Spleen (tissue), 11 donors: ENCODE results near the gene PAPOLB. TPM values are rescaled to one million over a fixed set of nuclear protein-coding genes. Genes with fewer than 3 reads are reported as not detected.
A peak's percentile ranks its signal among the peaks of the same experiment; 100 is the strongest.

Experiments
- DNase-seq: peaks from one replicate; pipeline ENCODE4 v3.0.0-alpha.2; 2020
- H3K27ac ChIP-seq, 8 donors: fragments of 200-600 bp; sonication (generic) in 7 of 8; 1 replicate in 4 of 8; 2 replicates in 4 of 8; pipeline versions ENCODE4 v1.5.0 to v1.8.0; 2016 to 2021; ENCODE audit warnings: inconsistent platforms in 4 of 8, mild to moderate bottlenecking in 4 of 8, moderate library complexity in 1 of 8
- H3K27me3 ChIP-seq, 7 donors: fragments of 200-600 bp; sonication (generic) in 6 of 7; replicated peaks in 1 of 7; 1 replicate in 4 of 7; 2 replicates in 3 of 7; pipeline versions ENCODE4 v1.5.0 to v1.8.0; 2016 to 2021; ENCODE audit warnings: inconsistent platforms in 3 of 7, mild to moderate bottlenecking in 1 of 7
- H3K36me3 ChIP-seq, 6 donors: fragments of 200-600 bp; sonication (generic) in 5 of 6; 1 replicate in 4 of 6; 2 replicates in 2 of 6; pipeline versions ENCODE4 v1.5.0 to v1.8.0; 2016 to 2021; ENCODE audit warnings: inconsistent platforms in 2 of 6
- H3K4me1 ChIP-seq, 6 donors: fragments of 200-600 bp; sonication (generic) in 5 of 6; 1 replicate in 3 of 6; 2 replicates in 3 of 6; pipeline versions ENCODE4 v1.5.0 to v1.8.0; 2016 to 2021; ENCODE audit warnings: inconsistent platforms in 3 of 6
- H3K4me3 ChIP-seq, 8 donors: fragments of 200-600 bp; sonication (generic) in 7 of 8; 1 replicate in 4 of 8; 2 replicates in 4 of 8; pipeline versions ENCODE4 v1.5.0 to v1.8.0; 2016 to 2021; ENCODE audit warnings: inconsistent platforms in 4 of 8, mild to moderate bottlenecking in 4 of 8, moderate library complexity in 2 of 8
- H3K9me3 ChIP-seq, 8 donors: fragments of 200-600 bp; sonication (generic) in 7 of 8; 1 replicate in 4 of 8; 2 replicates in 4 of 8; pipeline versions ENCODE4 v1.5.0 to v1.8.0; 2016 to 2021; ENCODE audit warnings: inconsistent platforms in 4 of 8
- CTCF ChIP-seq, 11 experiments: fragments of 200-600 bp in 7 of 11; fragments of 450-650 bp in 4 of 11; sonication (generic) in 4 of 11; IDR thresholded peaks in 8 of 11; conservative IDR thresholded peaks in 3 of 11; 1 replicate in 7 of 11; 2 replicates in 4 of 11; pipeline versions ENCODE4 v1.4.0 to v1.8.0; 2016 to 2021; ENCODE audit warnings: antibody characterized with exemption in 11 of 11, inconsistent platforms in 4 of 11, mild to moderate bottlenecking in 1 of 11
- POLR2A ChIP-seq, 3 donors: fragments of 450-650 bp; IDR thresholded peaks; one replicate each; pipeline ENCODE4 v1.5.1; 2017; ENCODE audit warnings: antibody characterized with exemption in 3 of 3, mild to moderate bottlenecking in 1 of 3
- POLR2AphosphoS5 ChIP-seq, 3 donors: sonication (generic); formaldehyde crosslinking; IDR thresholded peaks; one replicate each; pipeline ENCODE4 v1.5.1; 2017; ENCODE audit warnings: antibody characterized with exemption in 3 of 3
- WGBS, 5 donors: extraction: QIAGEN DNeasy Blood & Tissue Kit in 3 of 5; methylation state at CpG; one replicate each; pipeline versions ENCODE4 v1.1.5 to v1.1.7; 2013 to 2018; 5-methylcytosine and 5-hydroxymethylcytosine counted together
- intact Hi-C: fragments of 100-400 bp; cut with DNase I; formaldehyde crosslinking; loops from one replicate; pipeline ENCODE4 v1.15.0; 2023; ENCODE audit warnings: low total_unique reads
- polyA plus RNA-seq, 3 donors: library from polyadenylated mRNA; stranded (reverse); fragments of 200-250 nt; gene quantifications; one replicate each; pipeline ENCODE4 v1.2.1, GENCODE V29; 2013
- total RNA-seq, 7 donors: library from RNA; depleted of rRNA in 3 of 7; stranded (reverse); fragments of >200 nt in 3 of 7; fragmentation: NEBNext Ultra II Directional in 4 of 7; extraction: Animal tissue kit (Norgen Biotek cat#: 25700) in 4 of 7; gene quantifications; one replicate each; pipeline versions ENCODE4 v1.1.0 to v1.2.1, GENCODE V29; 2016 to 2021
- donor health status: healthy with polysubstance abuse.
- donor health status: DM: no; HTN: no; CAD: no; lungs with moderate emphysema.
- donor health status: DM: no; HTN: no; CAD: no.
- donor health status: Bipolar disorder and iron deficiency.
- donor health status: healthy.
- donor health status: DM: no; HTN: no; CAD: no.
- donor health status: DM: yes; HTN: yes; CAD: no.

The PAPOLB gene
- total and polyA plus RNA-seq, 10 donors, result 0.15 to 0.34 (median 0.26) TPM; not detected in 7

- peaks cover 0 to under 1% (median 0%) of the 10 kb centered on the region in 7 donors for H3K27me3 ChIP-seq
- no peaks in the 10 kb centered on the region for H3K36me3 ChIP-seq
- DNase-seq, result no peak
- 69 to 89% (median 80%) methylated on average over 6 of the region's 6 CpGs for WGBS, 5 donors
- no peak overlapping the region for H3K27ac ChIP-seq
- no peak overlapping the region for H3K4me3 ChIP-seq
- TF ChIP-seq CTCF (IDR thresholded peaks at IDR 0.05 in 8 of 11, conservative IDR thresholded peaks at IDR 0.05 in 3 of 11), result no peak
- intact Hi-C loops, result loop anchor here (5.0 kb wide), 1 partner anchor 227 kb away; no protein-coding TSS in a partner anchor
- no peaks in the 10 kb centered on the region for H3K4me1 ChIP-seq
- peaks cover 0 to 19% (median 10%) of the 10 kb centered on the region in 8 donors for H3K9me3 ChIP-seq
Observed at GRCh38 chr7:4854916-4855315, 6.9 kb downstream of the PAPOLB start.

- H3K27ac ChIP-seq, result no peak overlapping the region
- H3K36me3 ChIP-seq, result no peaks in the 10 kb centered on the region
- peaks cover 0 to 9% (median 0%) of the 10 kb centered on the region in 7 donors for H3K27me3 ChIP-seq
- H3K9me3 ChIP-seq, result peaks cover 0 to 19% (median 10%) of the 10 kb centered on the region in 8 donors
- intact Hi-C loops, result loop anchor here (5.0 kb wide), 1 partner anchor 231 kb away; no protein-coding TSS in a partner anchor
- no peaks in the 10 kb centered on the region for H3K4me1 ChIP-seq
- 69 to 77% (median 73%) methylated on average over 6 of the region's 6 CpGs for WGBS, 5 donors
- TF ChIP-seq POLR2A (IDR thresholded peaks at IDR 0.05) (no peak), POLR2AphosphoS5 (IDR thresholded peaks at IDR 0.05) (no peak), CTCF (IDR thresholded peaks at IDR 0.05 in 8 of 11, conservative IDR thresholded peaks at IDR 0.05 in 3 of 11) (no peak)
- no peak for DNase-seq
- no peak overlapping the region for H3K4me3 ChIP-seq
Observed at GRCh38 chr7:4851459-4852422, 10.1 kb downstream of the PAPOLB start.

- no peak for DNase-seq
- Histone ChIP-seq H3K4me1 (peaks cover 0 to 4% (median 0%) of the 10 kb centered on the region in 6 donors), H3K36me3 (no peaks in the 10 kb centered on the region), H3K27me3 (peaks cover 0 to 23% (median 0%) of the 10 kb centered on the region in 7 donors), H3K27ac (no peak overlapping the region), H3K9me3 (peaks cover 0 to 19% (median 10%) of the 10 kb centered on the region in 8 donors), H3K4me3 (no peak overlapping the region)
- TF ChIP-seq POLR2AphosphoS5 (IDR thresholded peaks at IDR 0.05), result no peak
- TF ChIP-seq POLR2A (IDR thresholded peaks at IDR 0.05), result no peak
- no peak for TF ChIP-seq CTCF (IDR thresholded peaks at IDR 0.05 in 8 of 11, conservative IDR thresholded peaks at IDR 0.05 in 3 of 11)
- intact Hi-C loops, result loop anchor here (5.0 kb wide), 1 partner anchor 232 kb away; no protein-coding TSS in a partner anchor
- 83 to 93% (median 91%) methylated on average over 8 of the region's 8 CpGs for WGBS, 5 donors
Observed at GRCh38 chr7:4850262-4850795, 11.5 kb downstream of the PAPOLB start.

GRCh38 chr7:4849390-4849789 is 12.4 kb downstream of the PAPOLB start:
- 49 to 54% (median 50%) methylated on average over 4 of the region's 4 CpGs for WGBS, 5 donors
- intact Hi-C loops, result no loop called here

More at GRCh38 chr7:4849390-4849789, 12.4 kb downstream of the PAPOLB start:
- no peaks in the 10 kb centered on the region for H3K36me3 ChIP-seq
- no peak overlapping the region for H3K27ac ChIP-seq
- peaks cover 0 to 19% (median 10%) of the 10 kb centered on the region in 8 donors for H3K9me3 ChIP-seq
- peaks cover 0 to 4% (median 0%) of the 10 kb centered on the region in 6 donors for H3K4me1 ChIP-seq
- H3K27me3 ChIP-seq, result peaks cover 0 to 32% (median 0%) of the 10 kb centered on the region in 7 donors
- TF ChIP-seq CTCF (IDR thresholded peaks at IDR 0.05 in 8 of 11, conservative IDR thresholded peaks at IDR 0.05 in 3 of 11), result peak in 4 of 11 experiments; percentile 8 to 31 (median 20)
- TF ChIP-seq POLR2AphosphoS5 (IDR thresholded peaks at IDR 0.05), result no peak
- no peak overlapping the region for H3K4me3 ChIP-seq
- DNase-seq, result no peak
